Measurements from ENCODE around the gene EML2.

- TF ChIP-seq, protein P1, sequence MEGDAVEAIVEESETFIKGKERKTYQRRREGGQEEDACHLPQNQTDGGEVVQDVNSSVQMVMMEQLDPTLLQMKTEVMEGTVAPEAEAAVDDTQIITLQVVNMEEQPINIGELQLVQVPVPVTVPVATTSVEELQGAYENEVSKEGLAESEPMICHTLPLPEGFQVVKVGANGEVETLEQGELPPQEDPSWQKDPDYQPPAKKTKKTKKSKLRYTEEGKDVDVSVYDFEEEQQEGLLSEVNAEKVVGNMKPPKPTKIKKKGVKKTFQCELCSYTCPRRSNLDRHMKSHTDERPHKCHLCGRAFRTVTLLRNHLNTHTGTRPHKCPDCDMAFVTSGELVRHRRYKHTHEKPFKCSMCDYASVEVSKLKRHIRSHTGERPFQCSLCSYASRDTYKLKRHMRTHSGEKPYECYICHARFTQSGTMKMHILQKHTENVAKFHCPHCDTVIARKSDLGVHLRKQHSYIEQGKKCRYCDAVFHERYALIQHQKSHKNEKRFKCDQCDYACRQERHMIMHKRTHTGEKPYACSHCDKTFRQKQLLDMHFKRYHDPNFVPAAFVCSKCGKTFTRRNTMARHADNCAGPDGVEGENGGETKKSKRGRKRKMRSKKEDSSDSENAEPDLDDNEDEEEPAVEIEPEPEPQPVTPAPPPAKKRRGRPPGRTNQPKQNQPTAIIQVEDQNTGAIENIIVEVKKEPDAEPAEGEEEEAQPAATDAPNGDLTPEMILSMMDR (IDR thresholded peaks at IDR 0.05), result no peak
- no peak for TF ChIP-seq POLR2A (IDR thresholded peaks at IDR 0.05)
Measured at GRCh38 chr19:45578861-45579260, 60.3 kb downstream of the EML2 start.
